Esophagus squamous epithelium (tissue), 4 donors: Measurements from ENCODE around the gene UTP14A.

Source experiments
- CTCF ChIP-seq, 6 experiments: fragments of 450-650 bp in 4 of 6; fragments of 200-600 bp in 2 of 6; sonication (generic) in 2 of 6; IDR thresholded peaks; one replicate each; pipeline ENCODE4 v1.5.1; 2016 to 2019; ENCODE audit warnings: antibody characterized with exemption in 6 of 6, mild to moderate bottlenecking in 4 of 6, moderate library complexity in 4 of 6
- POLR2A ChIP-seq, 4 donors: fragments of 450-650 bp; IDR thresholded peaks; one replicate each; pipeline ENCODE4 v1.6.1; 2017; ENCODE audit warnings: antibody characterized with exemption in 4 of 4, mild to moderate bottlenecking in 4 of 4, moderate library complexity in 3 of 4

- TF ChIP-seq CTCF (IDR thresholded peaks at IDR 0.05) (no peak), POLR2A (IDR thresholded peaks at IDR 0.05) (no peak)
These were observed 29.1 kb upstream of the UTP14A start for GRCh38 chrX:129876771-129877305.
